ENCODE data around the gene ARHGAP27.

The ARHGAP27 gene

GRCh38 chr17:45370949-45371413 lies 61.7 kb downstream of the ARHGAP27 start:
- no peak overlapping the region for H3K4me3 ChIP-seq (replicated peaks in 1 of 2; ENCODE audit: low read depth in 2 of 2, low read length in 2 of 2)
- peak in 1 of 2 donors; percentile 37 for DNase-seq (ENCODE audit: low read depth in 2 of 2)

GRCh38 chr17:45369421-45369820 lies 63.2 kb downstream of the ARHGAP27 start:
- no peak overlapping the region for H3K4me3 ChIP-seq (replicated peaks in 1 of 2; ENCODE audit: low read depth in 2 of 2, low read length in 2 of 2)
- TF ChIP-seq CTCF (IDR thresholded peaks at IDR 0.05; ENCODE audit: low read depth, low read length), result no peak
- DNase-seq (ENCODE audit: low read depth in 2 of 2), result no peak

More at GRCh38 chr17:45370949-45371413, 61.7 kb downstream of the ARHGAP27 start:
- TF ChIP-seq CTCF (IDR thresholded peaks at IDR 0.05; ENCODE audit: low read depth, low read length), result no peak

- DNase-seq (ENCODE audit: low read depth in 2 of 2), result peak; percentile 39 to 73
- no peak for TF ChIP-seq CTCF (IDR thresholded peaks at IDR 0.05; ENCODE audit: low read depth, low read length)
Measured at GRCh38 chr17:45368651-45369050, 64.0 kb downstream of the ARHGAP27 start.

DNA sequence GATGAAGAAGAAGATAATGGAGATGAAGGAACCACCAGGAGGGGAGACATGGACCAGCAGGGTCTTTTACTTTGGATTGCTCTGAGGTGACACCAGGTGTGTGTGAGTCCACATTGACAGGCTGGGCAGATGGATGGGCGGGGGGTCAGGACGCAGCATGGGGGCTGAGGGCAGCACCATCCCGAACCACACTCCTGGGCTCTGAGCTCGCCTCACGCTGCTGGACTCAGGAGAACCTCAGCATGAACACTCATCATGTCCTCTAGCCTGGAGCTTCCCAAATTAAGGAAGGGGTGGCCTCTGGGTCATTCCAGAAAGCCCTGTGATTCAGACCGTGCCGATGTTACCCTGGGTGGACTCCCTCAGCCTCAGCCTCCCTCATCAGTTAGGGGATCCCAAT lies 65.5 kb downstream of the ARHGAP27 start:
- no peak overlapping the region for H3K4me3 ChIP-seq (replicated peaks in 1 of 2; ENCODE audit: low read depth in 2 of 2, low read length in 2 of 2)
- no peak for TF ChIP-seq CTCF (IDR thresholded peaks at IDR 0.05; ENCODE audit: low read depth, low read length)

More at GRCh38 chr17:45368651-45369050, 64.0 kb downstream of the ARHGAP27 start:
- no peak overlapping the region for H3K4me3 ChIP-seq (replicated peaks in 1 of 2; ENCODE audit: low read depth in 2 of 2, low read length in 2 of 2)

GRCh38 chr17:45366691-45367090 lies 66.0 kb downstream of the ARHGAP27 start:
- DNase-seq (ENCODE audit: low read depth in 2 of 2), result no peak
- no peak overlapping the region for H3K4me3 ChIP-seq (replicated peaks in 1 of 2; ENCODE audit: low read depth in 2 of 2, low read length in 2 of 2)
- TF ChIP-seq CTCF (IDR thresholded peaks at IDR 0.05; ENCODE audit: low read depth, low read length), result no peak

More for the DNA sequence above, 65.5 kb downstream of the ARHGAP27 start:
- DNase-seq (ENCODE audit: low read depth in 2 of 2), result no peak

GRCh38 chr17:45366049-45366448 lies 66.6 kb downstream of the ARHGAP27 start:
- no peak overlapping the region for H3K4me3 ChIP-seq (replicated peaks in 1 of 2; ENCODE audit: low read depth in 2 of 2, low read length in 2 of 2)
- no peak for DNase-seq (ENCODE audit: low read depth in 2 of 2)
- TF ChIP-seq CTCF (IDR thresholded peaks at IDR 0.05; ENCODE audit: low read depth, low read length), result no peak
